GM10266 (cell line): Measurements from ENCODE around the gene ZNF43.
"Not testable (repeated sequence)": the region's sequence is repeated elsewhere in the genome, so short reads cannot be mapped to it uniquely, and the experiment has no call there.

Experiments
- DNase-seq: peaks from one replicate; pipeline ENCODE4 v3.0.0; 2012; ENCODE audit errors: extremely low spot score
- TF ChIP-seq, protein P1 (sequence below): IDR thresholded peaks from 2 replicates; pipeline ENCODE4 v1.5.1; 2012; ENCODE audit warnings: mild to moderate bottlenecking, low read depth; ENCODE audit not compliant: control insufficient read depth, insufficient read depth; ENCODE audit errors: missing control alignments

The ZNF43 gene

DNA sequence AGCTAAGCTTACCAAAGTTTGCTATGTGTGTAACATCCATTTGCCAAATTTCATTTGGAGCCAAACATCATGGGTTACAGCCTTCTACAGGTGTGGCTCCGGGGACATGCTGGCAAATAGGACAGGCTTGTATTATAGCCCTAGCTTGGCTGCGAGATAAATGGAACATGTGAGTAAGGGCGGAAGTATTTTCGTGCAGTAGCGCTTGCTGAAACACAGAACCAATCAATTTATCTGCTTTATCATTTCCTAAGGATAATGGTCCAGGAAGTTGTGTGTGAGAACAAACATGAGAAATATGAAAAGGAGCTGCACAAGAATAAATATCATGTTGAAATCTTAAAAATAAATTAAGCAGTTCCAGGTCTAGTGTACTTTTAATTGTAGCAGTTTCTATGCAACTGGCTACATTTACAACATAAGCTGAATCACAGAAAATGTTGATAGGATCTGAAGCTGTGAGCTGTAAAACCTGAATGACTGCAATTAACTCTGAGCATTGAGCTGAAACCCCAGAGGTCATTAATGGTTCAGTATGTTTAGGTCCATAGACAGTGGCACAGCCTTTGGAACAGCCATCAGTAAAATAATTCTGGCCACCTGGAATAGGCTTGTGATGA, 46.4 kb downstream of the ZNF43 start:
- no peak for DNase-seq
- TF ChIP-seq, protein P1, sequence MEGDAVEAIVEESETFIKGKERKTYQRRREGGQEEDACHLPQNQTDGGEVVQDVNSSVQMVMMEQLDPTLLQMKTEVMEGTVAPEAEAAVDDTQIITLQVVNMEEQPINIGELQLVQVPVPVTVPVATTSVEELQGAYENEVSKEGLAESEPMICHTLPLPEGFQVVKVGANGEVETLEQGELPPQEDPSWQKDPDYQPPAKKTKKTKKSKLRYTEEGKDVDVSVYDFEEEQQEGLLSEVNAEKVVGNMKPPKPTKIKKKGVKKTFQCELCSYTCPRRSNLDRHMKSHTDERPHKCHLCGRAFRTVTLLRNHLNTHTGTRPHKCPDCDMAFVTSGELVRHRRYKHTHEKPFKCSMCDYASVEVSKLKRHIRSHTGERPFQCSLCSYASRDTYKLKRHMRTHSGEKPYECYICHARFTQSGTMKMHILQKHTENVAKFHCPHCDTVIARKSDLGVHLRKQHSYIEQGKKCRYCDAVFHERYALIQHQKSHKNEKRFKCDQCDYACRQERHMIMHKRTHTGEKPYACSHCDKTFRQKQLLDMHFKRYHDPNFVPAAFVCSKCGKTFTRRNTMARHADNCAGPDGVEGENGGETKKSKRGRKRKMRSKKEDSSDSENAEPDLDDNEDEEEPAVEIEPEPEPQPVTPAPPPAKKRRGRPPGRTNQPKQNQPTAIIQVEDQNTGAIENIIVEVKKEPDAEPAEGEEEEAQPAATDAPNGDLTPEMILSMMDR: no peak

DNA sequence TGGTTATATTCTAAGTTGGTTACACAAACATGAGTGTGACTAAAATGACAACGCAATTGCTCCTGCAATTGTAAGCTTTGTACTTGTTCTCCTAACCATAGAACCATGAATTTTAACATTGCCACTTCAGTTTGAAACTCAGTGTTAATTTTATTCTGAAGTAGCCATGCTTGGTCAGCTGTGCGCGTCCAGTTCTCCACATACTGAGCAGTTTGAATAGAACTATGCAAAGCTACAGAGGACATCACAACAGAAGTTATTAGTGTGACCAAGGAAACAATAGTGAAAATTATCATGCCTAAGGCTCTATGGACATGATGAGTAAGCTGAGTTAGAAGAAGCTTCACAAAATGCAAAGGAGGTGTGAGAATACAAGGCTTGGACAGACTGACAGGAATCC, 49.0 kb downstream of the ZNF43 start:
- TF ChIP-seq, protein P1: no peak
- DNase-seq: no peak

DNA sequence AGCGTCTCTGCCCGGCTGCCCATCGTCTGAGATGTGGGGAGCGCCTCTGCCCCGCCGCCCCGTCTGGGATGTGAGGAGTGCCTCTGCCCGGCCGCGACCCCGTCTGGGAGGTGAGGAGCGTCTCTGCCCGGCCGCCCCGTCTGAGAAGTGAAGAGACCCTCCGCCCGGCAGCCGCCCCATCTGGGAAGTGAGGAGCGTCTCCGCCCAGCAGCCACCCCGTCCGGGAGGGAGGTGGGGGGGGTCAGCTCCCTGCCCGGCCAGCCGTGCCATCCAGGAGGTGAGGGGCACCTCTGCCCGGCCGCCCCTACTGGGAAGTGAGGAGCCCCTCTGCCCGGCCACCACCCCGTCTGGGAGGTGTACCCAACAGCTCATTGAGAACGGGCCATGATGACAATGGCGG, 60.2 kb downstream of the ZNF43 start:
- DNase-seq: not testable (repeated sequence)

DNA sequence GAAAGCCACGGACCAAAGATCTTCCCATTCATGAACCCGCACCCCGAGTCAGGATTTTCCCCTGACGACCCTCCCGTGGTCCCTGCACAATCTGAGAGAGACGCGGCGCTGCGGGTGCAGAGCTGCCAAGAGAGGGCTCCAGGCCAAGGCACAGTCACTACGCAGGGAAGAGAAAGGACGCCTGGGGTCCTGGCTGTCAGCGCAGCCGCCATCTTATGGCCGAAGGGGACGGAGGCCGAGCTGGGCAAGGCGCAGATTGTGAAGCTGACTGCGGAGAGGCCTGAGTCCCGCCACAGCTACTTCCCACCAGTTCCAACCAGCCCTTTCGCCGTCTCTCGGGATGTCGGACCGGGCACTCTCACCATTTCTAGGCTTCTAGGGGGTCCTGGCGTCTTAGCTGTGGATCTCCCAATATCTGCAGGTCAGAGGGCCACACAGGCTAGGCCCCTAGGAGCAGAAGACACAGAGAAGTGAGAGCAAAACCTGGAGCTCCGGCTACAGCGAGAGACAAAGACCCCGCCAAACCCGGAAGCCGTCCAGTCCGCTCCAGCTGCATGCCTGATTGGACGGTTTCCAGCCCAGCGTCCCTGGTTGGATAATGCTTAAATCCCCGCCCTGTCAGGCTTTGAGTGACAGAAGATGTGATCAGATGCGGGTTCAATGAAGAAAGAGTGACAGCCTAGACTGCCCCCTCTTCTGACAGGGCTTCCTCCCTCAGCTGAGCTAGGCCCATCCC, 68.7 kb downstream of the ZNF43 start, which contains the start of gene ZNF100:
TSS of gene ZNF100 (minus strand) at position 515 of the 736 bp plus-strand sequence. CDS start at position 365, 150 bp downstream.
- TF ChIP-seq, protein P1: peak; percentile 0
- DNase-seq: peak; percentile 58

DNA sequence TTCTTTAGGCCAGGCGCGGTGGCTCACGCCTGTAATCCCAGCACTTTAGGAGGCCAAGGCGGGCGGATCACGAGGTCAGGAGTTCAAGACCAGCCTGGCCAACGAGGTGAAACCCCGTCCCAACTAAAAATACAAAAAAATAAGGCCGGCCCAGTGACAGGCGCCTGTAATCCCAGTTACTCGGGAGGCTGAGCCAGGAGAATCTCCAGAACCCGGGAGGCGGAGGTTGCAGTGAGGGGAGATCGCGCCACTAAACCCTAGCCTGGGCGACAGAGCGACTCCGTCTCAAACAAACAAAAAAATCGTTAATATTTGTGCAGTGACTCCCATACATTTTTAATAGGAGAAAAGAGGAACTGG, 69.3 kb downstream of the ZNF43 start:
- DNase-seq: not testable (repeated sequence)

DNA sequence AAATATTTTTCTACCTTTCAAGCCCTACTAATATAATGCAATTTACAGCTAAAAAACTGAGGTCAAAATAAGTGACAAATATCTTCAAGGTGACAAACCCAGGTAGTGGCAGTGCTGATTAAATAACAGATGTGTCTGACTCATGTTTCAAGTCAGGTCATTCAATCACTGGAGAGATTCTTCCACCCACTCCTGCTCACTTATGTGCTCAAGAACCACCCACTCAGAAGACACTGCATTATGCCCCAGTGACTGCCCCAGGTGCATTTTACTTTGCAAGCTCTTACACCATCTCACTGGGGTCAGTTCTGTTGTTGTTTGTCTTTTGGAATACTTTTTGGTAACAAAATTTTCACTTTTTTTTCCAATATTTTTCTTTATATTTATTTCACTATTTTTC, 70.8 kb downstream of the ZNF43 start:
- DNase-seq: no peak
- TF ChIP-seq, protein P1: no peak

DNA sequence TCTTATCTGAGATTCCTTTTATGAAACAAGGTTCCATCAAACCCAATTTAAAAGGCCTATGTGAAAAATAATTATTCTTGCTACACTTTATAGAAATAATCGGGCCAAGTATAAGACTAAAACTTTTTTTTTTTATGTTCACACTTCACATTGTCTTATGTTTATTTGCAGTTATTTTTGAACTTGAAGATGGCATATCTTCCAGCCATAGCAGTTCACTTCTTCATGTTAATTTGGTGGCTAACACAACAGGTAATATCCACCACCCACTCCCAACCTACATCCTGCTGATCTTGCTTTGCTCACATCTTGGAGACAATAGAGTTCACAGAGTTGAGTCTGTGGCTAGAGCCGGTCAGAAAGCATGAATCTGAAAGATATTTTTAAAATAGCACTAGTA, 74.4 kb downstream of the ZNF43 start:
- DNase-seq: not testable (repeated sequence)

DNA sequence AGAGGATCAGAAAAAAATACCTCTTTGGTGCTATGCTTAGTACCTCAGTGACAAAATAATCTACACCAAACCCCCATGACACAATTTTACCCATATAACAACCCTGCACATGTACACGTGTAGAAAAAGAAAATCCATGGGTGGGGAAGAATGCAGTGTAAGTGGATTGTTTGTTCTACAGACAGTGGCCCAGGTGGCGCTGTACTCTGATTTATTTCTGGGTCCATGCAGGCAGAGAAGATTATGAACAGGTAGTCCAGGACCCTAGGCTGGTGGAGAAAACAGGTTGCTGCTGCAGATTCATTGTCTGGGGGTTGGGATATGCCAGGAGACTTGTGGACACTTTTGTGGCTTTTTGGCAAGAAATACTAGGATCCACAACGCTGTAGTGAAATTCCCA, 77.7 kb downstream of the ZNF43 start:
- TF ChIP-seq, protein P1: no peak
- DNase-seq: no peak

DNA sequence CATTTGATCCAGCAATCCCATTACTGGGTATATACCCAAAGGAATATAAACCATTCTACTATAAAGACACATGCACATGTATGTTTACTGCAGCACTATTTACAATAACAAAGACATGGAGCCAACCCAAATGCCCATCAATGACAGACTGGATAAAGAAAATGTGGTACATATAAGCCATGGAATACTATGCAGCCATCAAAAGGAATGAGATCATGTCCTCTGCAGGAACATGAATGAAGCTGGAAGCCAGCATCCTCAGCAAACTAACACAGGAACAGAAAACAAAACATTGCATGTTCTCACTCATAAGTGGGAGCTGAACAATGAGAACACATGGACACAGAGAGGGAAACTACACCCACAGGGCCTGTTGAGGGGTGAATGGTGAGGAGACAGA, 80.4 kb downstream of the ZNF43 start:
- DNase-seq: not testable (repeated sequence)
